PC-3 (cell line): ENCODE measurements around the gene FAM151B. TPM values are rescaled to one million over a fixed set of nuclear protein-coding genes. Genes with fewer than 3 reads are reported as not detected.
"Not testable (repeated sequence)": the region's sequence is repeated elsewhere in the genome, so short reads cannot be mapped to it uniquely, and the experiment has no call there.

Experiments used
- ATAC-seq: fragments of 200-7000 bp; cut with Tn5 transposase; 2 replicates; pipeline ENCODE4 v1.9.1; 2020; ENCODE audit warnings: mild to moderate bottlenecking, moderate library complexity
- BruUV-seq: library from RNA; stranded (reverse); fragments of 400-500 nt; replicated peaks from 2 replicates; lab custom pipeline; 2021; lab: Mats Ljungman, UMichigan
- CTCF ChIA-PET: fragments of 300-600 bp; sonication (Branson Sonifier 250); formaldehyde crosslinking; loops from one replicate; lab custom pipeline; 2022; ENCODE audit warnings: antibody characterized with exemption; lab: Charles Lee
- POLR2A ChIA-PET: fragments of 300-600 bp; sonication (Branson Sonifier 250); formaldehyde crosslinking; loops from one replicate; lab custom pipeline; 2022; ENCODE audit warnings: antibody characterized with exemption; ENCODE audit not compliant: unreplicated experiment; lab: Charles Lee
- DNase-seq: peaks from one replicate; pipeline ENCODE4 v3.0.0-alpha.2; 2015
- H2AFZ ChIP-seq: fragments of 300-600 bp; sonication (generic); 2 replicates; pipeline ENCODE4 v1.6.0; 2016; ENCODE audit warnings: antibody characterized with exemption, low read length
- H3F3A ChIP-seq: fragments of 300-600 bp; sonication (generic); one replicate; pipeline ENCODE4 v1.6.0; 2017; ENCODE audit warnings: antibody characterized with exemption, low read length, control low read depth, mild to moderate bottlenecking; ENCODE audit not compliant: unreplicated experiment
- H3K27ac ChIP-seq: fragments of 300-600 bp; sonication (generic); 2 replicates; pipeline ENCODE4 v1.5.1; 2016; ENCODE audit warnings: mild to moderate bottlenecking, low read length
- H3K27me3 ChIP-seq: fragments of 300-600 bp; sonication (generic); 2 replicates; pipeline ENCODE4 v1.6.1; 2016; ENCODE audit warnings: low read length, mixed read lengths
- H3K36me3 ChIP-seq: fragments of 300-600 bp; sonication (generic); 2 replicates; pipeline ENCODE4 v1.6.1; 2016; ENCODE audit warnings: low read depth, mixed run types, low read length, mixed read lengths
- H3K4me1 ChIP-seq: fragments of 300-600 bp; sonication (generic); 2 replicates; pipeline ENCODE4 v1.5.1; 2016; ENCODE audit warnings: low read length; ENCODE audit not compliant: insufficient read depth
- H3K4me2 ChIP-seq: fragments of 300-600 bp; sonication (generic); 2 replicates; pipeline ENCODE4 v1.6.0; 2016; ENCODE audit warnings: low read length
- H3K4me3 ChIP-seq: fragments of 300-600 bp; sonication (generic); 2 replicates; pipeline ENCODE4 v1.5.1; 2016; ENCODE audit warnings: mild to moderate bottlenecking, low read length, mixed read lengths
- H3K79me2 ChIP-seq: fragments of 300-600 bp; sonication (generic); 2 replicates; pipeline ENCODE4 v1.6.1; 2017; ENCODE audit warnings: low read length, mixed read lengths
- H3K9ac ChIP-seq: fragments of 300-600 bp; sonication (generic); 2 replicates; pipeline ENCODE4 v1.6.0; 2016; ENCODE audit warnings: mild to moderate bottlenecking, low read length
- H3K9me2 ChIP-seq: fragments of 300-600 bp; sonication (generic); replicated peaks from 2 replicates; pipeline ENCODE4 v1.6.1; 2016; ENCODE audit warnings: mixed run types, low read length, mixed read lengths
- H3K9me3 ChIP-seq: fragments of 300-600 bp; sonication (generic); 2 replicates; pipeline ENCODE4 v1.6.1; 2016; ENCODE audit warnings: low read length, mixed read lengths
- H4K20me1 ChIP-seq: fragments of 300-600 bp; sonication (generic); 2 replicates; pipeline ENCODE4 v1.6.1; 2016; ENCODE audit warnings: low read length, mixed read lengths
- CTCF ChIP-seq: fragments of 300-600 bp; sonication (generic); conservative IDR thresholded peaks from 2 replicates; pipeline ENCODE4 v1.5.1; 2017; ENCODE audit warnings: antibody characterized with exemption, low read depth, mild to moderate bottlenecking, low read length
- EZH2 ChIP-seq: fragments of 300-600 bp; sonication (generic); IDR thresholded peaks from one replicate; pipeline ENCODE4 v1.6.1; 2017; ENCODE audit warnings: antibody characterized with exemption, mild to moderate bottlenecking, low read length; ENCODE audit not compliant: unreplicated experiment
- EZH2phosphoT487 ChIP-seq: fragments of 300-600 bp; sonication (generic); IDR thresholded peaks from 2 replicates; pipeline ENCODE4 v1.6.1; 2018; ENCODE audit warnings: mild to moderate bottlenecking, antibody characterized with exemption, low read length, borderline replicate concordance
- intact Hi-C: fragments of 100-400 bp; cut with micrococcal nuclease; formaldehyde crosslinking; loops from 2 replicates; pipeline ENCODE4 v1.9.0; 2023
- total RNA-seq: library from RNA; depleted of rRNA; stranded (reverse); fragments of >200 nt; gene quantifications from 2 replicates; pipeline ENCODE4 v1.2.3, GENCODE V29; 2014

FAM151B gene
- total RNA-seq, 1 experiment from 2014 or later: 1.7 TPM

DNA sequence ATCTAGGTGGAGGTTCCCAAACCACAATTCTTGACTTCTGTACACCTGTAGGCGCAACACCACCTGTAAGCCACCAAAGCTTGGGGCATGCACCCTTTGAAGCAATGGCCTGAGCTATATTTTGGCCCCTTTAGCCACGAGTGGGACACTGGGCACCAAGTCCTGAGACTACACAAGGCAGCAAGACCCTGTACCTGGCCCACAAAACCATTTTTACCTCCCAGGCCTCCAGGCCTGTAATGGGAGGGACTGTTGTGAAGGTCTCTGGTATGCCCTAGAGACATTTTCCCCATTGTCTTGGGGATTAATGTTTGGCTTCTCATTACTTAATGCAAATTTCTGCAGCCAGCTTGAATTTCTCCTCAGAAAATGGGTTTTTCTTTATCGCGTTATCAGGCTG is 24.6 kb upstream of the FAM151B start:
- H3K27ac ChIP-seq: no peak overlapping the region
- ChIA-PET CTCF (no interaction called here), POLR2A (no interaction called here)
- no peaks in the 10 kb centered on the region for H4K20me1 ChIP-seq
- peaks cover 8% of the 10 kb centered on the region; the same call in 1 of the 2 replicates for H3K36me3 ChIP-seq
- H3K4me2 ChIP-seq: no peak overlapping the region
- H3K4me3 ChIP-seq: no peak overlapping the region
- no peaks in the 10 kb centered on the region for H3K9me3 ChIP-seq
- H3K4me1 ChIP-seq: no peaks in the 10 kb centered on the region
- TF ChIP-seq EZH2 (no peak), CTCF (no peak), EZH2phosphoT487 (no peak)
- intact Hi-C loops: no loop called here
- DNase-seq (no peak), ATAC-seq (no peak)
- no peaks in the 10 kb centered on the region for H3K79me2 ChIP-seq
- H3F3A ChIP-seq: no peaks in the 10 kb centered on the region
- no peaks in the 10 kb centered on the region for H3K27me3 ChIP-seq
- no peak overlapping the region for H2AFZ ChIP-seq
- no peak overlapping the region for H3K9ac ChIP-seq
- no TSS peak for BruUV-seq
- H3K9me2 ChIP-seq: no peaks in the 10 kb centered on the region

- Histone ChIP-seq H3K9ac (no peak overlapping the region), H4K20me1 (no peaks in the 10 kb centered on the region), H3K27ac (no peak overlapping the region), H3K9me3 (no peaks in the 10 kb centered on the region), H3F3A (no peaks in the 10 kb centered on the region), H3K9me2 (no peaks in the 10 kb centered on the region), H3K4me1 (no peaks in the 10 kb centered on the region), H3K27me3 (no peaks in the 10 kb centered on the region), H2AFZ (no peak overlapping the region), H3K36me3 (peaks cover 8% of the 10 kb centered on the region; the same call in 1 of the 2 replicates), H3K79me2 (no peaks in the 10 kb centered on the region), H3K4me3 (no peak overlapping the region), H3K4me2 (no peak overlapping the region)
- DNase-seq (no peak), ATAC-seq (no peak)
- intact Hi-C loops: no loop called here
- CTCF ChIA-PET: no interaction called here
- POLR2A ChIA-PET: no interaction called here
- no TSS peak for BruUV-seq
- TF ChIP-seq EZH2phosphoT487: no peak
- no peak for TF ChIP-seq EZH2
- no peak for TF ChIP-seq CTCF
Observed at GRCh38 chr5:80466669-80467485, 21.0 kb upstream of the FAM151B start.

GRCh38 chr5:80468131-80468530 is 19.8 kb upstream of the FAM151B start:
- H3K4me3 ChIP-seq: no peak overlapping the region
- intact Hi-C loops: no loop called here
- H3K79me2 ChIP-seq: no peaks in the 10 kb centered on the region
- ChIA-PET CTCF (no interaction called here), POLR2A (no interaction called here)
- no peaks in the 10 kb centered on the region for H3K9me2 ChIP-seq
- H3K4me1 ChIP-seq: no peaks in the 10 kb centered on the region
- H4K20me1 ChIP-seq: no peaks in the 10 kb centered on the region
- DNase-seq (no peak), ATAC-seq (no peak)
- H3K4me2 ChIP-seq: no peak overlapping the region
- no peak overlapping the region for H2AFZ ChIP-seq
- no TSS peak for BruUV-seq
- H3K9ac ChIP-seq: no peak overlapping the region
- H3F3A ChIP-seq: no peaks in the 10 kb centered on the region
- H3K27ac ChIP-seq: no peak overlapping the region
- no peak for TF ChIP-seq EZH2
- no peak for TF ChIP-seq CTCF
- TF ChIP-seq EZH2phosphoT487: no peak
- H3K36me3 ChIP-seq: peaks cover 3% of the 10 kb centered on the region; the same call in 1 of the 2 replicates
- no peaks in the 10 kb centered on the region for H3K27me3 ChIP-seq
- no peaks in the 10 kb centered on the region for H3K9me3 ChIP-seq

DNA sequence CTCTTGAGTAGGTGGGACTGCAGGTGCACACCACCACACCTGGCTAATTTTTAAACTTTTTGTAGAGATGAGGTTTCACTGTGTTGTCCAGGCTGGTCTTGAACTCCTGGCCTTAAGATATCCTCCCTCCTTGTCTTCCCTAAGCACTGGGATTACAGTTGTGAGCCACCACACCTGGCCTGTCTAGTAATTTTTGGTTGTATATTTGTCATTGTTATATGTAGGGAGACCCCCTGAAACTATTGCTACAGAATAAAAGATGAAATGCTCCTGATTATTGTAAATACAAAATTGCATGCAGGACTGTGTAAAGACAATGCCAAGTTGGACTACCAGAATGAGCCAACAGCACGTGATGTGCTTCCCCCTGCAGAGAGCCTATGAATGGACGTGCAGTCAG is 17.3 kb upstream of the FAM151B start:
- ATAC-seq, CTCF ChIA-PET, H3K4me2 ChIP-seq, H3K27me3 ChIP-seq, H4K20me1 ChIP-seq, intact Hi-C loops, H3K9ac ChIP-seq, H2AFZ ChIP-seq, H3K27ac ChIP-seq, BruUV-seq, POLR2A ChIA-PET, H3K9me3 ChIP-seq, H3K36me3 ChIP-seq, H3K4me1 ChIP-seq, H3K4me3 ChIP-seq, H3K79me2 ChIP-seq, DNase-seq, H3K9me2 ChIP-seq, H3F3A ChIP-seq: not testable (repeated sequence)
